ENCODE measurements around the gene DUSP8. TPM values are rescaled to one million over a fixed set of nuclear protein-coding genes. Genes with fewer than 3 reads are reported as not detected.
"Not testable (repeated sequence)": the region's sequence is repeated elsewhere in the genome, so short reads cannot be mapped to it uniquely, and the experiment has no call there.

Gene DUSP8
- total RNA-seq, result 5.4 and 7.7 TPM in 2 replicates
- long read RNA-seq, result 0 reads

DNA sequence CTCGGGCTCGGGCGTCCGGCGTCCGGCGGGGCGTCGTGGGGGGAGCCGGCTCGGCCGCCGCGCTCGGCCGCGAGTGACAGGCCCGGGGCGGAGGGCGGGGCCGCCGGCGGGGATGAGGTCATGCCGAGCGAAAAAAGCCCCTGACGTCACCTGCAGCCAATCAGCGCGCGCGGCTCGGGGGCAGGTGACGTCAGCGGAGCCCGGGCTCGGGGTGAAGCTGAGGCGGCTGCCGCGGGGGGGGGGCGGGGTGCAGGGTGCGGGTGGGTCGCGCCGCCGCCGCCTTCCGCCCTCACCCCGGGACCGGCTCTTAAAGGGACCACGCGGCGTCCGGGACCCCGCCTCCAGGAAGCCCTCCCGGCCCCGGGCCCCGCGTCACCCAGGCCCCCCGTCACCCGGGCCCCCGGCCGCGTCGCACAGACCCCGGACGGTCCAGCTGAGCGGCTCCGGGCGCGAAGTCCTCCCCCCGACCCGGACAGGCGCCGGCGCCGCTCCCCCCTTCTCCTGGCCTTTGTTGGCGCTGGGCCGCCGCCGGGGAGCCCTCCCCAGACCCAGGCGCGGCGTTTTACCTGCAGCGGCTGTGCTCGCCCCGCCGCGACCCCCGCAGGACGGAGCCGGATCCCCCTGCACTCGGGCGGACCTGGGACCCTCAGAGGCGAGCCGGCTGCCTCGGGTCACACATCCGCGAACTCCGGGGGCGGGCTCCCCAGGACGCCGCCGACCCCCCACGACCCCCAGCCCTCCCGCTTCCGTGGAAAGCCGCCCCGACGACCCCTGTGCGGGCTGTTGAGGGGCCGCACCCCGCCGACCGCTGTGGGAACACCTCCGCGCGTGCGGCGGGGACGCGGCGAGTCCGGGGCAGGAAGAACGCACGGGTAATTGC lies at the start of gene DUSP8:
TSS of gene DUSP8 (minus strand) at position 75 of the 880 bp plus-strand sequence. CDS start 6,445 bp downstream, outside the sequence.
- Mint-ChIP-seq H3K9me3 (ENCODE audit: unreplicated experiment) (no peaks in the 10 kb centered on the region), H3K36me3 (ENCODE audit: unreplicated experiment) (no peaks in the 10 kb centered on the region), H3K27ac (ENCODE audit: unreplicated experiment) (no peak within 1 kb of the TSS), H3K27me3 (ENCODE audit: unreplicated experiment) (peaks cover 3% of the 10 kb centered on the region), H3K4me3 (ENCODE audit: unreplicated experiment) (peak within 1 kb of the TSS; percentile 54), H3K4me1 (ENCODE audit: unreplicated experiment) (peaks cover 20% of the 10 kb centered on the region)
- peak; percentile 96 for DNase-seq (ENCODE audit: extremely low spot score, unreplicated experiment)
- TF ChIP-seq, protein P1, sequence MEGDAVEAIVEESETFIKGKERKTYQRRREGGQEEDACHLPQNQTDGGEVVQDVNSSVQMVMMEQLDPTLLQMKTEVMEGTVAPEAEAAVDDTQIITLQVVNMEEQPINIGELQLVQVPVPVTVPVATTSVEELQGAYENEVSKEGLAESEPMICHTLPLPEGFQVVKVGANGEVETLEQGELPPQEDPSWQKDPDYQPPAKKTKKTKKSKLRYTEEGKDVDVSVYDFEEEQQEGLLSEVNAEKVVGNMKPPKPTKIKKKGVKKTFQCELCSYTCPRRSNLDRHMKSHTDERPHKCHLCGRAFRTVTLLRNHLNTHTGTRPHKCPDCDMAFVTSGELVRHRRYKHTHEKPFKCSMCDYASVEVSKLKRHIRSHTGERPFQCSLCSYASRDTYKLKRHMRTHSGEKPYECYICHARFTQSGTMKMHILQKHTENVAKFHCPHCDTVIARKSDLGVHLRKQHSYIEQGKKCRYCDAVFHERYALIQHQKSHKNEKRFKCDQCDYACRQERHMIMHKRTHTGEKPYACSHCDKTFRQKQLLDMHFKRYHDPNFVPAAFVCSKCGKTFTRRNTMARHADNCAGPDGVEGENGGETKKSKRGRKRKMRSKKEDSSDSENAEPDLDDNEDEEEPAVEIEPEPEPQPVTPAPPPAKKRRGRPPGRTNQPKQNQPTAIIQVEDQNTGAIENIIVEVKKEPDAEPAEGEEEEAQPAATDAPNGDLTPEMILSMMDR (IDR thresholded peaks at IDR 0.05), result no peak

- no peaks in the 10 kb centered on the region for H3K4me1 Mint-ChIP-seq (ENCODE audit: unreplicated experiment)
- no peak overlapping the region for H3K27ac Mint-ChIP-seq (ENCODE audit: unreplicated experiment)
- peaks cover 4% of the 10 kb centered on the region for H3K9me3 Mint-ChIP-seq (ENCODE audit: unreplicated experiment)
- TF ChIP-seq, protein P1 (IDR thresholded peaks at IDR 0.05), result no peak
- no peak overlapping the region for H3K4me3 Mint-ChIP-seq (ENCODE audit: unreplicated experiment)
- H3K27me3 Mint-ChIP-seq (ENCODE audit: unreplicated experiment), result peaks cover 57% of the 10 kb centered on the region
- DNase-seq (ENCODE audit: extremely low spot score, unreplicated experiment), result no peak
- H3K36me3 Mint-ChIP-seq (ENCODE audit: unreplicated experiment), result no peaks in the 10 kb centered on the region
Observed at GRCh38 chr11:1619449-1619848, 47.4 kb upstream of the DUSP8 start.

- Mint-ChIP-seq H3K9me3 (ENCODE audit: unreplicated experiment) (peaks cover 4% of the 10 kb centered on the region), H3K36me3 (ENCODE audit: unreplicated experiment) (no peaks in the 10 kb centered on the region), H3K27me3 (ENCODE audit: unreplicated experiment) (peaks cover 59% of the 10 kb centered on the region), H3K4me1 (ENCODE audit: unreplicated experiment) (no peaks in the 10 kb centered on the region), H3K4me3 (ENCODE audit: unreplicated experiment) (no peak overlapping the region), H3K27ac (ENCODE audit: unreplicated experiment) (no peak overlapping the region)
- TF ChIP-seq, protein P1 (IDR thresholded peaks at IDR 0.05), result no peak
- DNase-seq (ENCODE audit: extremely low spot score, unreplicated experiment), result no peak
Observed at GRCh38 chr11:1618231-1618630, 46.2 kb upstream of the DUSP8 start.

- Mint-ChIP-seq H3K27me3 (ENCODE audit: unreplicated experiment) (peaks cover 54% of the 10 kb centered on the region), H3K4me3 (ENCODE audit: unreplicated experiment) (no peak within 1 kb of the TSS), H3K36me3 (ENCODE audit: unreplicated experiment) (no peaks in the 10 kb centered on the region), H3K4me1 (ENCODE audit: unreplicated experiment) (no peaks in the 10 kb centered on the region), H3K27ac (ENCODE audit: unreplicated experiment) (no peak within 1 kb of the TSS), H3K9me3 (ENCODE audit: unreplicated experiment) (no peaks in the 10 kb centered on the region)
- TF ChIP-seq, protein P1 (IDR thresholded peaks at IDR 0.05), result no peak
- no peak for DNase-seq (ENCODE audit: extremely low spot score, unreplicated experiment)
Observed at GRCh38 chr11:1608363-1608762, 36.3 kb upstream of the DUSP8 start, which contains the start of gene KRTAP5-3. TSS of gene KRTAP5-3 (minus strand) at chr11:1608463. CDS start at chr11:1608385, 78 bp downstream.

- H3K27ac Mint-ChIP-seq (ENCODE audit: unreplicated experiment); H3K4me3 Mint-ChIP-seq (ENCODE audit: unreplicated experiment); DNase-seq (ENCODE audit: extremely low spot score, unreplicated experiment); H3K4me1 Mint-ChIP-seq (ENCODE audit: unreplicated experiment); H3K36me3 Mint-ChIP-seq (ENCODE audit: unreplicated experiment); H3K9me3 Mint-ChIP-seq (ENCODE audit: unreplicated experiment): not testable (repeated sequence)
- H3K27me3 Mint-ChIP-seq (ENCODE audit: unreplicated experiment), result peaks cover 55% of the 10 kb centered on the region
Observed at GRCh38 chr11:1607901-1608300, 35.8 kb upstream of the DUSP8 start.

DNA sequence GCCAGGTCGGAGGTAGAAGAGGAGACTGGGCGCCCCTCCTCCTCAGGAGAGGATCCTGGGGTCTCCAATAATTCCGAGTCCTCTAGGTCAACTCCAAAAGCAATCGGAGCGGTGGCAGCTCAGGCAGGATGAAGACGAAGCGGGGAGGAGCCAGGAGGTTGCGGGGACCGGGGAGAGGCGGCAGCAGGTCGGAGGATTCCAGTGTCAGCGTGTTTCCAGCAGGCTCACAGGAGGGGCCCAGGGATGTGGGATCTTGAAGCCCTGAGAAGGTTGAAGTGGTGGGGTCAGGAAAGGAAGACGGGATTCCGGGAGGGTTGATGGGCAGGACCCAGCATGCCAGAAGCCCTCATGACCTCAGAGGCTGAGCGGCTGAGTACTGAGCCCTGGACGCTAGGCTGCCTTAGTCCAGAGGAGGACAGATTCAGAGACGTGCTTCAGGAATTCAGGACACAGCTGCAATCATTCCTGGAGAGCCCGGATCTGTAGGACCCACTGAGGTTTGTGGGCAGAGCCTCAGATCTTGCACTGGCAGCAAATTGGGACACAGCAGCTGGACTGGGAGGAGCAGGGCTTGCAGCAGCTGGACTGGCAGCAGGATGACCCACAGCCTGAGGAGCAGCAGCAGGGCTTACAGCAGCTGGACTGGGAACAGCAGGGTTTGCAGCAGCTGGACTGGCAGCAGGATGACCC lies 35.2 kb upstream of the DUSP8 start:
- not testable (repeated sequence) for H3K4me1 Mint-ChIP-seq (ENCODE audit: unreplicated experiment); DNase-seq (ENCODE audit: extremely low spot score, unreplicated experiment); H3K27ac Mint-ChIP-seq (ENCODE audit: unreplicated experiment); H3K36me3 Mint-ChIP-seq (ENCODE audit: unreplicated experiment); H3K9me3 Mint-ChIP-seq (ENCODE audit: unreplicated experiment); H3K4me3 Mint-ChIP-seq (ENCODE audit: unreplicated experiment)
- peaks cover 58% of the 10 kb centered on the region for H3K27me3 Mint-ChIP-seq (ENCODE audit: unreplicated experiment)

GRCh38 chr11:1605923-1606322 lies 33.9 kb upstream of the DUSP8 start:
- not testable (repeated sequence) for H3K9me3 Mint-ChIP-seq (ENCODE audit: unreplicated experiment); H3K27ac Mint-ChIP-seq (ENCODE audit: unreplicated experiment); H3K4me1 Mint-ChIP-seq (ENCODE audit: unreplicated experiment); H3K36me3 Mint-ChIP-seq (ENCODE audit: unreplicated experiment); DNase-seq (ENCODE audit: extremely low spot score, unreplicated experiment); H3K4me3 Mint-ChIP-seq (ENCODE audit: unreplicated experiment)
- H3K27me3 Mint-ChIP-seq (ENCODE audit: unreplicated experiment), result peaks cover 61% of the 10 kb centered on the region

Data from osteocyte (in vitro differentiated cells).